HG03432 (cell line): ENCODE data around the gene PDZD2.
A peak's percentile ranks its signal among the peaks of the same experiment; 100 is the strongest.
"Not testable (repeated sequence)": the region's sequence is repeated elsewhere in the genome, so short reads cannot be mapped to it uniquely, and the experiment has no call there.

Source experiments
- ATAC-seq: cut with Tn5 transposase; IDR thresholded peaks from one replicate; pipeline ENCODE4 v1.9.1; 2021; ENCODE audit warnings: mild to moderate bottlenecking, moderate library complexity; ENCODE audit not compliant: unreplicated experiment

Gene PDZD2

DNA sequence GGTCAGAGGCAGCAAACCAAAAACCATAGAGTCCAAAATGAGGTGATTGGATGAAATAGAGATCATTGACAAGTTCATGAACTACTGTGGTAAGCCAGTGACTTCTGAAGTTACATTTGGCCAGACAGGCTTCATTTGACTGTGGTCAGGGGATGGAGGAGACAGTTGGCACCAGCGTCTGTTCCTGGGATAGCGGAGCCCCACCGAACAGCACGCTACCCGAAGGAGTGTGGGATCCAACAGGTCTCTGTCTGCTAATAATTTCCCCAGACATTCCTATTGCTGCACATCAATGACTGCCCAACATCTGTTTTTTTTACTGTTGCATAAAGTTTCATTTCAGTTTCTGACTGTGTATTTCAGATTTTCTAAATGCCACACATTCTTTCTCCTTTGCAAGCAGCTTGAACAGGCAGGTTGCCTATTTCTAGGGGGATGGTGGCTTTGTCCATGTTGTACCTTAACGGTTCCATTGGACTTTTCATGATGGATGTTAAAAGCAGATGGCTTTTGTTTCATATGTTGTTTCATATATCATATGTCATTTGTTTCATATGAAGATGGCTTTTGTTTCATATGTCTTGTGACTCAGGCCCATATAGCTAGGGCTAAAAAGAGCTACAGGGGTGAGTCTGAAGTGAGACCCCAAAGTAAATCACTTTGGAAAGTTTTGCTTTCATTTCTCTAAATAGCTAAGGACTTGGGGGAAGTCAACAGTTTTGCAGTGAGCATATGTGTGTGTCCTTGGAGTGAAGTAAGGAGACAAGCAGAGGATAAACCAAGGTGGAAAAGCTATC, 354.4 kb downstream of the PDZD2 start:
- peak; percentile 49 for ATAC-seq

DNA sequence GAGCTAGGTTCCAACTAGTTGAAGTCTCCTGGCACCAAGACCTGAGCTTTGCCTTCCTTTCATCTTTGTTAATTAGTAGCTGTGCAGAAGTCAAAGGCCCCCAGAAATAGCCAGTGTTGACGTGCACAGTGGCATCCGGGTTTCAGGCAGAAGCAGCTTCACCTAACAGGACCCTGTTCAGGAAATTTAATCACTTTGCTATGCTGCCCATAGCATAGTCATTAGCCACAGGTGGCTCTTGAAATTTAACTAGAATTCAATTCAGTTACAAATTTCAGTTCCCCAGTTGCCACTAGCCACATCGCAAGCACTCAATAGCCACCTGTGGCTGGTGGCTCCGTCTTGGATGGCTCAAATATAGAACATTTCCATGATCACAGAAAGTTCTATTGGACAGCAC, 356.1 kb downstream of the PDZD2 start:
- ATAC-seq, result peak; percentile 82

DNA sequence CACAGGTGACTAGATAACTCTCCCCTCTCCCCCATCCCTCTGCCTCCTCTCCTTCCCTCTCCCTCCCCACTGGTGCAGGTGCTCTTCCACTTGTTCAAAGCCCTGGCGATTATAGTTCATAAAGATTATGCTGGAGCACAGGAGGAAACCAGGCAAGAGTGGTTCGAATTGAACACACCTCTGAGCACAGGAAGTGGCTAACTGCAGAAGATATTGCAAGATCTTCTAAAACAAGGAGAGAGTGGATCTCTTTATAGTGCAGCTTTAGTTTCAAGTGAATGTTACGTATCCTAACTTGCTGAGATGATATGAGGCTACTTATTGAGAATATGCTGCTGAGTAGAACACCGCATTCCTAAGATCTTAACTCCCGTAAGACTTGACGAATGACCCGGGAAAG, 356.8 kb downstream of the PDZD2 start:
- no peak for ATAC-seq

DNA sequence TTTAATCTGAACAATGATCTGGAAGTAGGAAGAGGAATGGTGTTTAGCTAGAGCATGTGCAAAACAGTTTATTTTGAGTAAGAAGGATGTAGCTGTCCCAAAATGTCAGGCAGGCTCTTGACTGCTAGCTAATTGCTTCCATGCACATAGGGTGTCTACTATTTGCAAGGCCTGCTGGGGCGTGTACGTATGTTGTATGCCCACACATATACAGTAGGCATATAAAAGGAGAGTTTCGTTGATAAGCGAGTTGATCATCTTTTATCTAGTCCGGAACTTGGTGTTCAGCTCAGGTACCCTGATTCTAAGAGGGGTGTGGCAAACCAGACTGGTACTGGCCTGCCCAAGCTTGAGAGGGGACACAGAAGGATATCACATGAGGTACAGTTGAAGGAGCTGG, 358.0 kb downstream of the PDZD2 start:
- ATAC-seq, result no peak

DNA sequence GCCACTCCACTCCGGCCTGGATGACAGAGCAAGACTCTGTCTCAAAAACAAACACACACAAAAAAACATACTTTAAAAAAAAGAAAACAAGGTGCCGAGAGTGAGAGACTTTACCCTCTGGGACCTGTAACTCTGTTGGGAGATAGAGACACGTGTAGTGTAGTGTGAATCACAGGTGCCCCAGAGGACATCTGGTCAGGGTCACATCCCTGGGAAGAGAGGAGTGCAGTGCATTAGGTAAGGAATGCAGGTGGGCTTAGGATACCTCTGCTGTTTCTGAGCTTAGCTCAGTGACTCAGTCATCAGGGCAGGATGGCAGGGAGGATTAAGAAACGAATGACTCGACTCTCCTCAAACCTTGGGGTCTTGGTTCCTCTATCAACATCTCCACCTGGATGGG, 360.5 kb downstream of the PDZD2 start:
- no peak for ATAC-seq

DNA sequence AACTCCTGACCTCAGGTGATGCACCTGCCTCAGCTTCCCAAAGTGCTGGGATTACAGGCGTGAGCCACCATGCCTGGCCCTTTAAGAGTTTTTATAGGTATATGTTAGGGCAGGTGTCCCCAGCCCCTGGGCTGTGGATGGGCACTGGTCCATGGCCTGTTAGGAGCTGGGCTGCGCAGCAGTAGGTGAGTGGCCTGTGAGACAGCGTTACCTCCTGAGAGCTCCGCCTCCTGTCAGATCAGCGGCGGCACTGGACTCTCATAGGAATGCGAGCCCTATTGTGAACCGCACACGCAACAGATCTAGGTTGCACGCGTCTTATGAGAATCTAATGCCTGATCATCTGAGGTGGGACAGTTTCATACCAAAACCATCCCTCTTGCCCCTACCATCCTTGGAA, 361.8 kb downstream of the PDZD2 start:
- ATAC-seq, result no peak

DNA sequence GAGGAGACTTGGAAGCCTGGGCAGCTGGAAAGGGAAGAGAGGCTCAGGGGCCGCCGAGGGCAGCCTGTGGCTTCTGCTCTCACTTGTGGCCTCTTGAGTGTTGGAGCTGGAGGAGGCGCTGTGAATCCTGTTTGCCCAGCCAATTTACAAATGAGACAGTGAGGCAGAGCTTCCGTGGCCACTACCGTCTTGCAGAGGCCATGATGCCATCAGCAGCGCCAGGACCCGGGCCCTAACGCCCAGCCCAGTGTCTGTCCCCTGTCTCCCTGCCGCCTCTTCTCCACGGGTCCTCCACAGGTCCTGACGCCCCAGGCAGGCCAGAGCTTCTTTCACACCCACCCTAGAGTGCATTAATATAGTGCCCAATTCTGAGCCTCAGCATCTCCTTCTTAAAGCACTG, 362.4 kb downstream of the PDZD2 start:
- no peak for ATAC-seq

DNA sequence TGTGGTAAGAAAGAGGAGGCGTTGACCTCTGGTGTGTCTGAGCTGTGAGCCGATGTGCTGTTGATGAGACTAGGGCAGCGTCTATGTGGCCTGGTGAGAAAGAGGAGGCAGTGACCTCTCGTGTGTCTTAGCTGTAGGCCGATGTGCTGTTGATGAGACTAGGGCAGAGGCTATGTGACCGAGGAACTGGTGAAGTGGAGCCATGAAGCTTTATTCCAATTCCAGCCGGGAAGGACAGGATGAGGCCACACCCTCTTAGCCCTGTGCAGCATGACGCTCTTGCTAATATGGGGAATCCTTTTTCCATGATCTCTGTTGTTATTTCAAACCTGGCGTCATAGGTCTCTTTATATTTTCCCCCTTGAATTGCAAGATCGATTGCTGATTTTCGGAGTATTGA, 362.8 kb downstream of the PDZD2 start:
- ATAC-seq, result no peak

DNA sequence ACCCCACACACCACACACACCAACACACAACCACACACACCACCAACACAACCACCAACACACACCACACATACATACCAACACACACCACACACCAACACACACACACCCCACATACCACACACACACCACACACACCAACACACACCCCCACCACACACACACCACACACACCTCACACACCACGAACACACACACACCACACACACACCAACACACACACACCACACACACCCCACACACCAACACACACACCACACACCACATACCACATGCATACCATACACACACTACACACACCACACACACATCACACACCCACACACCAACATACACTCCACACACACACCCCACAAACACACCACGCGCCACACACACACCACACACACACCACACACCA, 363.8 kb downstream of the PDZD2 start:
- no peak for ATAC-seq

DNA sequence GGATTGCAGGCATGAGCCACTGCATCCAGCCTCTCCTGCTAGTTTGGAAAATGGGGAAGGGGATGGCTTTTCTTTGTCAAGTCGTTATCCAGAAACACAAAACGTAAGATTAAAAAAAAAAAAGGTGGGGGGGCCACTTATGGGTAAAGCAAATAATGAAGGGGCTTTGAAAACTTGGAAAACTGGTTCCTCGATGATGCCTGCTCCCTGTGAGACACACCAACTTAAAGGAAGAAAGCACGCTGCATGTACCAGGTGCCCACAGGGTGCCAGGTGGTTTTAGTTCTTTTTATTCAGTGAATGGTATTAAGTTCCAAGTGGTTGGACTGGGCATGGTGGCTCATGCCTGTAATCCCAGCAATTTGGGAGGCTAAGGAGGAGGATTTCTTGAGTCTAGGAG, 365.1 kb downstream of the PDZD2 start:
- ATAC-seq, result no peak

DNA sequence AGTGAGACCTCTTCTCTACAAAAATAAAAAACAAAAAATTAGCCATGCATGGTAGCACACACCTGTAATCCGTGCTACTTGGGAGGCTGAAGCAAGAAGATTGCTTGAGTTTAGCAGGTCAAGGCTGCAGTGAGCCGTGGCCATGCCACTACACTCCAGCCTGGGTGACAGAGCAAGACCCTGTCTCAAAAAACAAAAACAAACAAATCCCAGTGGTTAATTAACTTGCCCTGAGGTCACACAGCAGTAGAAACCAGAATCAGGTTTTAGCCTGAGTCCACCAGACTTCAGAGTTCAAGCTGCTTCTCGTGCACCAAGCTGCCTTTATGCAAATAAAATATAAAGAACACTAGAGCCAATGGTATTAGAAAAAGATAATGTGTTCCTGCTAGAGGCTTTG, 365.5 kb downstream of the PDZD2 start:
- ATAC-seq, result peak; percentile 68

DNA sequence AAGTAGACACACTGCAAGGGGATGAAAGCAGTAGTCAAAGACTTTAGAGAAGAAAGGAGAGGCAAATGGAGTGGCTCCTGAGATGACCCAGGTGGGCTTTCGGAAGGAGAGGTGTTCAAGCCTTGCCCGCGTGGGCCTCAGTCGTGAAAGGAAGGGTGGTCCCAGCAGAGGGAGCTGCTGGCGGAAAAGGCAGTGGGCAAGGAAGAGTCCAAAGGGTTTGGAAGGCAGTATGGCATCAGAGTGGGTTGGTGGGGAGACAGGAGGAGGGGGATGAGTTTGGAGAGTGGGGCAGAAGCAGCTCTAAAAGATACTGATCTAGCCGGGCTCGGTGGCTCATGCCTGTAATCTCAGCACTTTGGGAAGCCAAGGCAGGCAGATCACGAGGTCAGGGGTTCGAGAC, 369.8 kb downstream of the PDZD2 start:
- ATAC-seq, result no peak

DNA sequence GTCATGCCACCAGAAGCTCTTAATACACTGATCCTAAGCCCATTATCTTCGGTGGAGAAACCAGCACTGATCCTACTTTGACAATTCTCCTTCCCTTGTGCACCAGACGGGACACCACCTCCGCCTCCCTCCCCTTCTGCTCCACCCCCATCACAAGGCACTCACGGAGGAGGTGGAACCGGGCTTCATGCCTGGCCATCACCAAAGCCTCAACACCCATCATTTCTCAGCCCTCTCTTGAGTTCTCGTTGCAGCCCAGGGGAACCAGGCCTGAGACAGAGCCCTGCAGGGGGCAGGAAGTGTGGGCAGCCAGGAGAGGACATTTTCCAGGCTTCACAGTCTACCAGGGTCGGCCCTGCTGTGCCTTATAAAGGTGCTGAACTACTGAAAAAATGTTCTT, 374.7 kb downstream of the PDZD2 start:
- no peak for ATAC-seq

DNA sequence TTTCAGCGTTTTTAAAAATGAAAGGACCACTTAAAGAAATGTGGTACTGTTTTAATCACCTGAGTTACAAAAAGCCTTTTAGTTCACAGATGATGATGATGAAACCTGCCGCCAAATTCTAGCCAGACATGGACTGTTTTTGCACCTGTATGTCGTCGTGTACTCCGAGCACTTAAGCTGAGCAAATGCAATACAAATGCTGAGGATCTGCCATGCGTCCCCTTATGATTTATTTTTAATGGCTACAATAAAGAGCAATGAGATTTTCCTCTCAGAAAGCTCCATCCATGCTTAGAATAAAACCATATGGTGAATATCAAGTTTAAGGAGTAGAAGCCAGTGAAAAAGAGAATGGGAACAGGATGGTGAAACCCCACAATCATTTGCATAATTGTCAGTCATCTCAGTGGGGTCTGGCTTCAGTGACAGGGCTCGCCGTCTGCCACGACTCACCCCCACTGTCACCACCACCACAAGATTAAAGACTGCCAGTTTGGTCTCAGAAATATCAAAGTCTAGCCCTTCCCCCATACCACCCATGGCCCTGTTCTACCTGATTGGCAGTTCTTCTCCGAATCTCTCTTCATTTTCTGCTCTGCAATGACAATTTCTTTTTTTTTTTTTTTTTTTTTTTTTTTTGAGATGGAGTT, 375.3 kb downstream of the PDZD2 start:
- ATAC-seq, result no peak

DNA sequence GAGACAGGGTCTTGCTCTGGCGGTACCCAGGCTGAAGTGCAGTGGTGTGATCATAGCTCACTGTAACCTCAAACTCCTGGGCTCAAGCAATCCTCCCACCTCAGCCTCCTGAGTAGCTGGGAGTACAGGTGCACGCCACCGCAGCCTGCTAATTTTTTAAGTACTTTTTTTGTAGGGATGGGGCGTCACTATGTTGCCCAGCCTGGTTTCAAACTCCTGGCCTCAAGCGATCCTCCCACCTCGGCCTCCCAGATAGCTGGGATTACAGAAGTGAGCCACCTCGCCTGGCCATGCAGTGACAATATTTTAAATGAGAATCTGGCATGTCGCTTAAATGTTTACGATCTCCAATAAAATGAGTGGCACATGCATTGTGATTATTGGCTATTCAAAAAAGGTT, 376.3 kb downstream of the PDZD2 start:
- ATAC-seq, result not testable (repeated sequence)

DNA sequence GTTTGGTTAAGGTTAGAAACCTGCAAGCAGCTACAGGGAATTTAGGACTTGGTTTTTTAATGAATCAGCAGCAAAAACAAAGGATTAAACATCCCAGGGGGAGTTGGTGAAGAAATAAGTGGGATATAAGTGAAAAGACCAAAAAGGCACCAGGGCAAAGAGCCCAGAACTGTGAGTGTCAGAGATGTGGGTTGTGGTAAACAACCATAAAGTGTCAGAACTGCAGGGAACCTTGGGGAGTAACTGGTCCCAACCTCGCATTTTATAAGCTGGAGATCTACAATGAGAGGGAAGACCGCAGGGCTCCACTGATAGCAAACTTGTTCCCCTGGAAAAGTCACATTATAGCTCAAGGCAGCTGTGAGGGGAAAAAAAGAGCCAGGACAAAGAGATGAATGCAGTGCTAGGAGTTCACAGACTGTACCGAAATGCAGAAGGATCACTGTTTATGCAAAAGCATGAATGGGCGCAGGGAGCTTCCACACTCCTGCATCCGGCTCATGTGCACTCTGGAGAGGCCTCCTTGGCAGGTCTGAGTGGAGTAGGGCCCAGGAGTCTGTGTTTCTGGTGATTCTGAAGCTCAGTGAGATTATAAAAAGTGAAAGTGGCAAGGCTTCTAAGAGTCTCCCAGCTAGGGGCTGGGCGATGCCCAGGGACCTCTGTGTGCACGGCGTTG, 378.9 kb downstream of the PDZD2 start:
- ATAC-seq, result no peak

DNA sequence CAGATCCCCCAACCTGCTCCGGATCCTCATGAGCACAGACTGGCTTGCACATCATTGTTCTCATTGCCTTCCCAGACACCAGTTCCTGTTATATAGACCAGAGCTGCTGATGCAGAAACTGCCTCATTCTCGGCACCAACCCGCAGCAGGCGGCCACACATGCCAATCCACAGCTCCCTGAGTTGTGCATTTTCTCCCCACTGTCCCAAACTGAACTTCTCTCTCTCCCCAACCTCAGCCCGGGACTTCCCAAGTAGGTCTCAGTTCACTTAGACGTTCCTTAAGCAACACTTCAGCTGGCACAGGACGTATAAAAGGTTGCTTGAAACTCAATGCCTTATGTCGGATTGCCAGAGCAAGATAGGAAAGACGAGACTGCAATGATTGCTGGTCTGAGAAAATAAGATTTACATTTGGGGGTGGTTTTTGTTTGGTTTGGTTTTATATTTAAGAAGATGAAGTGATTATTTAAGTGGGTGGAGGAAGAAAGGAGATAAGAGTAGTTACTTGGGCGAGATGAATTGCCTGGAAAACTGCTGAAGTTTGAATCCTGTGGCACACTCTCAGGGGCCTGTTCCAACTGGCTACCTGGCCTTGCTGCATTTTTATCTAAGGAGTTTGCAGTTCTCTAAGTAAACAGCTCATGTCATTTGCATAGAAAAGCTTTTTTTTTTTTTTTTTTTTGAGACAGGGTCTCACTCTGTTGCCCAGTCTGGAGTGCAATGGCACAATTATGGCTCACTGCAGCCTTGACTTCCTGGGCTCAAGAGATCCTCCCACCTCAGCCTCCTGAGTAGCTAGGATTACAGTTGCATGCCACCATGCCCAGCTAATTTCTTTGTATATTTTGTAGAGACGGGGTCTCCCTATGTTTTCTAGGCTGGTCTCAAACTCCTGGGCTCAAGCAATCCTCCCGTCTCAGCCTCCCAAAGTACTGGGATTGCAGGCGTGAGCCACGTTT, 379.8 kb downstream of the PDZD2 start:
- ATAC-seq, result no peak

DNA sequence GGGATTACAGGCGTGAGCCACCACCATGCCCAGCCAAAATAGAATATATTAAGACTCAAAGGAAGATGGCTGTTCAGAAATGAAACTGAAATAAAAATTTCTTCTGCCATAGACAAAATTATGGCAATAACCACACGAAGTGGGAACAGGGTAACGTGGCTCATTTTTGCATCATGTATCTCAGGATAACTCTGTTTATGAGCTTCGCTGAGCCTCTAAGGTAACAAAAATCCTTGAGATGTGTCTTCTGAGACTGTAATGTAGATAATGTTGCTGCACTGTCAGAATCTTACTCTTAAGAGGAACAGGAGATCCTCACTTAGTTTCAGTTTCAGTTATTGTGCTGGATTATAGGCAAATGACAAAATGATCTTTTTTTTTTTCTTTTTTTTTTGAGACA, 381.3 kb downstream of the PDZD2 start:
- peak; percentile 92 for ATAC-seq

DNA sequence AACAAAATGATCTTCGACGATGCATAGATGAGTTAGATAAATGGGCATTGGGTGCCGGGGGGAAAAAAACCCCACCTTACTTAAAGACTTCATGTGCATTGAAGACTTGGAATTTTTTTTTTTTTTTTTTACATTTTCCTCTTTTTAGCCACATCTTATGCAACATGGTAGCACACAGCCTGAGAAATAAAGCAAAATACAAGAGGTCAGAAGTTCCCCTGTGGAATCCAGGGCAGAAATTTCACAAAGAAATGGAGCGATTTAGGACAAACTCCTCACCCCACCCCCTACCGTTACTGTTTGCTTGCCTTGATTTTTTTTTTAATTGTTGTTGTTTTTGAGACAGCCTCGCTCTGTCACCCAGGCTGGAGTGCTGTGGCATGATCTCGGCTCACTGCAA, 382.0 kb downstream of the PDZD2 start:
- no peak for ATAC-seq

DNA sequence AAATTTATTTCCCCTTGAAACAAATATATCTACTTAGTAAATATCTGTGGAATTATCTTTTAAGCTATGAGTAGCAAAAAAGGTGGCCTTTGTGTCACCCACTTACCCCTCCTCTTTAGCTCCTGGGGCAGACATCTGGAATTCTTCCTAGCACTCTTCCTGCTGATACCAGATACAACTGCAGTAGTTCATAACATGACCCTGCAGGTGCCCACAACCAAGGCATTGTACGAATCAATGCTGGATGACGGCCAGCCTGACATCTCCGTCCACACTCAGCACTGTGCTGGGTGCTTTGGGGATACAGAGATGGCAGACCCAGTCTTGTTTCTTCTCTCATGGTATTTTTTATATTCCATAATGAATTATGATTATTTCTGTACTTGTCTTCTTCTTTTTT, 382.8 kb downstream of the PDZD2 start:
- ATAC-seq, result no peak

DNA sequence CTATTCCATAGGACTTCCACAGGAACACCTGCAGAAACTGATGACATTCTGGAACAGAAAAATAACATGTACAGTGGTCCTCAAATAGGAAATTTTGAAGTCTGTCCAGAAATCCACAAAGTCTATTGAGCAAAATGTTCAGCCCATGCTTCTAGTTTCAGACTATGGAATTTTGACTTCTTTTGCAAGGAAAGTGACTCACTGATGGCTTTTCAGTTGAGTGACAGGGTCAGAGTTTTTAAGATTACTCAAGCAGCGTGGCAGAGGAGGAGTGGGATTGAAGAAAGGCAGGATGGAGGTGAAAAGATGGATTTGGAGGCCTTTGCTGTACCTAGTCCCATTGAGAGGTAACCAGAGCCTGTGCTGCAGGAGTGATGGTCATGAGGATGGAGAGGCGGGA, 383.7 kb downstream of the PDZD2 start:
- ATAC-seq, result no peak
